ENCODE data around the gene KCNMA1. TPM values are rescaled to one million over a fixed set of nuclear protein-coding genes. Genes with fewer than 3 reads are reported as not detected.

The KCNMA1 gene
- polyA plus RNA-seq, 1 of the 3 experiments (the other 2 are of a cell fraction), result 107 TPM

- no peak for TF ChIP-seq PBX3 (IDR thresholded peaks at IDR 0.05)
- no peak for TF ChIP-seq SIN3A (IDR thresholded peaks at IDR 0.05; ENCODE audit: borderline replicate concordance, low read depth, low read length)
- TF ChIP-seq RCOR1 (IDR thresholded peaks at IDR 0.05; ENCODE audit: low read length), result no peak
- TF ChIP-seq USF1 (IDR thresholded peaks at IDR 0.05; ENCODE audit: borderline replicate concordance, low read depth), result no peak
- no peak for TF ChIP-seq FOXM1 (IDR thresholded peaks at IDR 0.05; ENCODE audit: low read depth)
Observed at GRCh38 chr10:77237120-77237519, 400.5 kb downstream of the KCNMA1 start (continued).

GRCh38 chr10:77236700-77237099 is 400.9 kb downstream of the KCNMA1 start:
- Histone ChIP-seq H4K20me1 (ENCODE audit: insufficient read depth) (no peaks in the 10 kb centered on the region), H3K4me2 (no peak overlapping the region), H3K79me2 (ENCODE audit: insufficient read depth) (no peaks in the 10 kb centered on the region), H3K27ac (ENCODE audit: low read depth in 2 of 2, low read length in 1 of 2) (peak overlapping the region in 1 of 2 experiments; percentile 32; a peak in 2 of 4 replicates), H3K36me3 (replicated peaks in 1 of 2; ENCODE audit: control insufficient read depth in 1 of 2, insufficient read depth in 2 of 2, low read length in 1 of 2) (peaks cover 0 to 3% of the 10 kb centered on the region in 2 experiments), H3K9me3 (no peaks in the 10 kb centered on the region), H3K4me1 (ENCODE audit: control insufficient read depth in 1 of 2, insufficient read depth in 2 of 2, low read depth in 1 of 2, low read length in 1 of 2) (peaks cover 5 to 12% of the 10 kb centered on the region in 2 experiments; a peak in 3 of 4 replicates), H2AFZ (ENCODE audit: low read depth) (no peak overlapping the region), H3K9ac (no peak overlapping the region), H3K4me3 (ENCODE audit: low read depth in 2 of 2, low read length in 1 of 2) (no peak overlapping the region), H3F3A (replicated peaks; ENCODE audit: insufficient read depth) (peaks cover 3% of the 10 kb centered on the region), H3K9me2 (no peaks in the 10 kb centered on the region), H3K27me3 (ENCODE audit: insufficient read depth) (no peaks in the 10 kb centered on the region)
- ChIA-PET POLR2A (no interaction called here), CTCF (interaction anchor here (1.0 to 1.4 kb wide), 3 partner anchors 14 to 71 kb away, joined by 3 to 4 read pairs (median 4); no protein-coding TSS in a partner anchor)
- WGBS (ENCODE audit: low lambda C conversion rate), result 87% methylated on average over 2 of the region's 2 CpGs
- 0 out of 2 replicates have a peak, but pooled peaks have one; percentile 40 for TF ChIP-seq NFIC (IDR thresholded peaks at IDR 0.05; ENCODE audit: borderline replicate concordance)
- TF ChIP-seq CTCF (IDR thresholded peaks at IDR 0.05), result no peak
- no peak for TF ChIP-seq PBX3 (IDR thresholded peaks at IDR 0.05)
- no peak for TF ChIP-seq MEF2A (IDR thresholded peaks at IDR 0.05; ENCODE audit: borderline replicate concordance, low read depth)
- no peak for DNase-seq

- Histone ChIP-seq H4K20me1 (ENCODE audit: insufficient read depth) (no peaks in the 10 kb centered on the region), H3K9me2 (no peaks in the 10 kb centered on the region), H3K9me3 (no peaks in the 10 kb centered on the region), H3K27ac (ENCODE audit: low read depth in 2 of 2, low read length in 1 of 2) (no peak overlapping the region), H3K36me3 (replicated peaks in 1 of 2; ENCODE audit: control insufficient read depth in 1 of 2, insufficient read depth in 2 of 2, low read length in 1 of 2) (peaks cover 0 to 3% of the 10 kb centered on the region in 2 experiments), H3K4me2 (no peak overlapping the region), H3K9ac (no peak overlapping the region), H3F3A (replicated peaks; ENCODE audit: insufficient read depth) (peaks cover 8% of the 10 kb centered on the region), H2AFZ (ENCODE audit: low read depth) (no peak overlapping the region), H3K4me1 (ENCODE audit: control insufficient read depth in 1 of 2, insufficient read depth in 2 of 2, low read depth in 1 of 2, low read length in 1 of 2) (peaks cover 5 to 12% of the 10 kb centered on the region in 2 experiments; a peak in 3 of 4 replicates), H3K4me3 (ENCODE audit: low read depth in 2 of 2, low read length in 1 of 2) (no peak overlapping the region), H3K27me3 (ENCODE audit: insufficient read depth) (no peaks in the 10 kb centered on the region), H3K79me2 (ENCODE audit: insufficient read depth) (no peaks in the 10 kb centered on the region)
- DNase-seq, result no peak
- ChIA-PET CTCF (interaction anchor here (1.0 to 2.4 kb wide), 4 partner anchors 15 to 70 kb away, joined by 3 to 5 read pairs (median 4); no protein-coding TSS in a partner anchor), POLR2A (no interaction called here)
- WGBS (ENCODE audit: low lambda C conversion rate), result 72% methylated on average over 9 of the region's 9 CpGs
- TF ChIP-seq EZH2phosphoT487 (IDR thresholded peaks at IDR 0.05; ENCODE audit: borderline replicate concordance, low read depth) (no peak), SMC3 (IDR thresholded peaks at IDR 0.05; ENCODE audit: low read depth, low read length) (no peak), FOXM1 (IDR thresholded peaks at IDR 0.05; ENCODE audit: low read depth) (no peak), RXRA (IDR thresholded peaks at IDR 0.05; ENCODE audit: borderline replicate concordance, low read depth) (no peak), EP300 (IDR thresholded peaks at IDR 0.05; ENCODE audit: borderline replicate concordance in 1 of 2, low read depth in 1 of 2, low read length in 1 of 2) (no peak), PBX3 (IDR thresholded peaks at IDR 0.05) (no peak), GABPA (IDR thresholded peaks at IDR 0.05; ENCODE audit: low read depth) (no peak), MXI1 (IDR thresholded peaks at IDR 0.05; ENCODE audit: low read depth, low read length) (no peak), IRF3 (IDR thresholded peaks at IDR 0.05; ENCODE audit: low read depth, low read length) (no peak)
Observed at GRCh38 chr10:77236029-77236428, 401.6 kb downstream of the KCNMA1 start.

Measured in SK-N-SH (cell line).